ENCODE results near the gene KYNU. TPM values are rescaled to one million over a fixed set of nuclear protein-coding genes. Genes with fewer than 3 reads are reported as not detected.

KYNU gene
- total RNA-seq, 1 experiment from 2014 or later = 0.37 TPM

- no CpG with 5 or more reads among the region's 1 CpG for WGBS (ENCODE audit: extremely low coverage, insufficient read length, low lambda C conversion rate)
- no peak for TF ChIP-seq CTCF (conservative IDR thresholded peaks at IDR 0.05)
- H3K27me3 ChIP-seq (ENCODE audit: insufficient read depth, low read length) = no peaks in the 10 kb centered on the region
- no peaks in the 10 kb centered on the region for H3K4me1 Mint-ChIP-seq
- no peak overlapping the region for H4K8ac ChIP-seq (replicated peaks; ENCODE audit: insufficient read length, low read depth, low read length)
- H3K23me2 ChIP-seq (ENCODE audit: insufficient read length, low read depth, low read length, poor library complexity, severe bottlenecking) = no peaks in the 10 kb centered on the region
- H3K9me3 Mint-ChIP-seq = peaks cover 23 to 24% of the 10 kb centered on the region in 2 experiments
- H3K23ac ChIP-seq (ENCODE audit: insufficient read length, low read depth, low read length) = no peak overlapping the region
- H3K4me2 ChIP-seq (ENCODE audit: insufficient read depth, insufficient read length, low read length) = no peak overlapping the region
- no peak overlapping the region for H2BK12ac ChIP-seq (ENCODE audit: insufficient read length, low read depth, low read length)
- no peaks in the 10 kb centered on the region for H4K20me1 ChIP-seq (ENCODE audit: control insufficient read depth, insufficient read depth, insufficient read length)
- peaks cover 12% of the 10 kb centered on the region for H3K9me3 ChIP-seq (ENCODE audit: control insufficient read depth, low read depth, low read length)
- H3K18ac ChIP-seq (ENCODE audit: insufficient read length, low read depth, low read length) = no peak overlapping the region
- no peak overlapping the region for H2BK15ac ChIP-seq (ENCODE audit: low read depth, low read length)
- no peaks in the 10 kb centered on the region for H3K4me1 ChIP-seq (ENCODE audit: insufficient read depth, low read length)
- H3K14ac ChIP-seq (ENCODE audit: insufficient read depth, low read length) = no peak overlapping the region
- H4K5ac ChIP-seq (ENCODE audit: insufficient read length, low read depth, low read length) = no peak overlapping the region
- no peaks in the 10 kb centered on the region for H3K79me1 ChIP-seq (ENCODE audit: insufficient read depth, low read depth, low read length, poor library complexity, severe bottlenecking)
- no peak overlapping the region for H3K27ac ChIP-seq (ENCODE audit: insufficient read length, low read depth, low read length)
- H3K36me3 Mint-ChIP-seq (ENCODE audit: insufficient read depth in 1 of 3, low read depth in 3 of 3) = peaks cover 5 to 24% (median 14%) of the 10 kb centered on the region in 3 experiments
- DNase-seq = no peak
- H3T11ph ChIP-seq (ENCODE audit: low read length) = no peak overlapping the region
- no peak overlapping the region for H3K27ac Mint-ChIP-seq
- H2AK5ac ChIP-seq (ENCODE audit: insufficient read length, low read length) = no peak overlapping the region
- no peak overlapping the region for H2AFZ ChIP-seq (ENCODE audit: low read length)
- H3K79me2 ChIP-seq (ENCODE audit: insufficient read depth, low read length) = no peaks in the 10 kb centered on the region
- H3K4ac ChIP-seq (ENCODE audit: low read depth, low read length) = no peak overlapping the region
- no peak overlapping the region for H4K91ac ChIP-seq (ENCODE audit: insufficient read length, low read depth, low read length)
- no peak overlapping the region for H2BK120ac ChIP-seq (ENCODE audit: low read depth, low read length, poor library complexity, severe bottlenecking)
- no peak overlapping the region for H3K9ac ChIP-seq (ENCODE audit: extremely low read depth, insufficient read length, low read length)
- H3K27me3 Mint-ChIP-seq (ENCODE audit: low read depth) = no peaks in the 10 kb centered on the region
- no peak overlapping the region for H3K4me3 Mint-ChIP-seq
- H3K56ac ChIP-seq (ENCODE audit: insufficient read length, low read depth, low read length) = no peak overlapping the region
- H2BK20ac ChIP-seq (ENCODE audit: low read depth, low read length, poor library complexity, severe bottlenecking) = no peak overlapping the region
- H2BK5ac ChIP-seq (ENCODE audit: insufficient read length, low read length) = no peak overlapping the region
Observed at GRCh38 chr2:143058851-143059250, 181.4 kb downstream of the KYNU start.

All from H9 (cell line).